ENCODE results near the gene RAPSN.

- TF ChIP-seq CTCF (IDR thresholded peaks at IDR 0.05; ENCODE audit: low read length) = no peak
- TF ChIP-seq EZH2 (IDR thresholded peaks at IDR 0.05; ENCODE audit: borderline replicate concordance, low read length) = no peak
Measured at GRCh38 chr11:47447906-47448305, 1.0 kb downstream of the RAPSN start.

All from OCI-LY1 (cell line).